Measurements from ENCODE around the gene HNRNPF.

The HNRNPF gene

DNA sequence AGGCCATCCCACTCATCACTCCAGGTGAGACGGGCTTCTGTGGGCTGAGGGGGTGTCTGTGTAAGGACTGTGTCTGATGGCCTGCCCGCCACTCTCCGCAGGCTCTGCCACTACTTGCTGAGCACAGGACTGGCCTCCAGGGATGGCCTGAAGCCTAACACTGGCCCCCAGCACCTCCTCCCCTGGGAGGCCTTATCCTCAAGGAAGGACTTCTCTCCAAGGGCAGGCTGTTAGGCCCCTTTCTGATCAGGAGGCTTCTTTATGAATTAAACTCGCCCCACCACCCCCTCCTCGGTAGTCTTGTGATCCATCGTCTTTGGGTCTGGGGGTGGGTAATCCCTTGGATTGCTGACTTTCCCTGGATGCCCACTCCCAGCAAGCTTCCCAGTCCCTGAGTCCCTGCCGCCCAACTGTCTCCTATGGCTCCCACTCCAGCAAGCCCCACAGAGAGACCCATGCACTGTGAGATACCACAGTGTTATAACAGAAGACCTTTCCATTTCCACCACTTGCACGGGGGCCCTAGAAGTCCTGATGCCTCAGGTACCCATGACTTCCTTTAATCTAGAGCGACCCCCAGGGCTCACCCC, 32.8 kb downstream of the HNRNPF start:
- DNase-seq (ENCODE audit: low read depth in 2 of 2): no peak

GRCh38 chr10:43375401-43376020, 33.5 kb downstream of the HNRNPF start:
- DNase-seq (ENCODE audit: low read depth in 2 of 2): no peak

DNA sequence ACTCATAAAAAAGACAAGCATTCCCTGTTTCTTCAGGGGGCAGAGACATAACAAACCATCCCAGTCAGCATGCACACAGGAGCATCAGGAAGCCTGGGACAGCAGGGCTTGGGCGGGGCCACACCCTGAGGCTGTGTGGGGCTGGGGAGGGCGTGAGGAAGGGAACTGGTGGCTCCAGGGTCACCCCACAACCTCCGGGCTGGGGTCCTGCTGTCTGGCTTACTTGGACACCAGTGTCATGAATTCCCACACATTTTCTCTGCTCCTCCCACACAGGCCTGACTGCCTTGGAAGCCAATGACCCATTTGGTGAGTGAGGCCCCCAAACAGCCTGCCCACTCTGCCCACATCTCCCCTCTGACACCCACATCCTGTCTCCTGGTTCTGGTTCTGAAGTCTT, 34.8 kb downstream of the HNRNPF start:
- DNase-seq (ENCODE audit: low read depth in 2 of 2): no peak

- DNase-seq (ENCODE audit: low read depth in 2 of 2): no peak
Observed at GRCh38 chr10:43373461-43373860, 35.5 kb downstream of the HNRNPF start.

DNA sequence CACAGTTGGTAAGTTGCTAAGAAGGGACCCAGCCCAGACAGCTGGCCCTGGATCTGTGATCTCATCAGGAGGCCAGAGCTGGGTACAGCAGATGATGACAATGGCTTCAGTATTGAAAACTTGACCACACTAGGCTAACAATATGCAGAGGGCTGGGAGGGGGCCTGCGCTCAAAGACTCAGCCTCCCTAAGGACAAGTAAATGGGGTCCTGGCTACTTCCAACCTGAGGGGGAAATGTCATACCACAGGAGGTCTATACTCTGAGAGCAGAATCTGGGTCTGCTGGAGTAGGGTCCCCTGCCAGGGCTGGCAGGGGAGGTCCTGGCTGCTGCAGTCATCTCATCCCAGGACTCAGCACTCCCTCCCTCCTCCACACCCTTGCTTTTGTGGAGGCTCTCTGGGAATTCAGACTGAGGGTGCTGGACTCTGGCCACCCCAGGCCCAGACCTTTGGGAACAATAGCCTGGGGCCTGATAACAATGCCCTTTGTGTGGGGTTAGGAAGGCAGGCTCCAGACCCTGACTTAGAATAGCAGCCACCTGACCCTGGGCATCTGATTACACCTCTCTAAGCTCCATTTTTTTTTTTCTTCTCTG, 36.1 kb downstream of the HNRNPF start:
- no peak for DNase-seq (ENCODE audit: low read depth in 2 of 2)

GRCh38 chr10:43371418-43371817, 37.6 kb downstream of the HNRNPF start, which contains the start of gene FXYD4:
FXYD4 (plus strand) TSS chr10:43371636; CDS start chr10:43373747, 2,111 bp downstream.
- DNase-seq (ENCODE audit: low read depth in 2 of 2): no peak

DNA sequence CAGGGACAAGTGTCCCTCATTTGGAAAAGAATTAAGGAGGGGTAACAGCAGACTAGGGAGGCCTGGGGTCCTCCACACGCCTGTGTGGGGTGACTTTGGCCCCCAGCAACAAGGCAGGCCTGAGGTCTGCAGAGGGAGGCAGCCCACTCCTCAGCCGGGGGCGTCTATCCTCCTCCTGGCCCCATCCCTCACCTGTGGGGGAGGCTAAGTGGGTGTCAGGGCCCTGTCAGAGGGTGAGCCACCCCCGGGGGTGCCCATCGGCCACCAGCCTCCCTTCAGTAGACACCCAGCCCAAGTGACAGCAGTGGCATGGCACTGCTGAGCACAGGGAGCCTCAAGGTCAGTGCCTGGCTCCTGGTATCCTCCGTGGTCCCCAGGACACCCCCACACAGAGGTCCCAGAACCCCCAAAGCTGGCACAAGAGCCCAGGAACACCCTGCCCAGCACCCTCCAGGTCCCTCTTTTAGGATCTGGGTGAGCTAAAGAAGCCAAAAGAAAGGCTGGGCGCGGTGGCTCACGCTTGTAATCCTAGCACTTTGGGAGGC, 38.2 kb downstream of the HNRNPF start:
- no peak for DNase-seq (ENCODE audit: low read depth in 2 of 2)

GRCh38 chr10:43369921-43370320, 39.1 kb downstream of the HNRNPF start:
- DNase-seq (ENCODE audit: low read depth in 2 of 2): no peak

- no peak for DNase-seq (ENCODE audit: low read depth in 2 of 2)
Observed at GRCh38 chr10:43365001-43365400, 44.0 kb downstream of the HNRNPF start.

DNA sequence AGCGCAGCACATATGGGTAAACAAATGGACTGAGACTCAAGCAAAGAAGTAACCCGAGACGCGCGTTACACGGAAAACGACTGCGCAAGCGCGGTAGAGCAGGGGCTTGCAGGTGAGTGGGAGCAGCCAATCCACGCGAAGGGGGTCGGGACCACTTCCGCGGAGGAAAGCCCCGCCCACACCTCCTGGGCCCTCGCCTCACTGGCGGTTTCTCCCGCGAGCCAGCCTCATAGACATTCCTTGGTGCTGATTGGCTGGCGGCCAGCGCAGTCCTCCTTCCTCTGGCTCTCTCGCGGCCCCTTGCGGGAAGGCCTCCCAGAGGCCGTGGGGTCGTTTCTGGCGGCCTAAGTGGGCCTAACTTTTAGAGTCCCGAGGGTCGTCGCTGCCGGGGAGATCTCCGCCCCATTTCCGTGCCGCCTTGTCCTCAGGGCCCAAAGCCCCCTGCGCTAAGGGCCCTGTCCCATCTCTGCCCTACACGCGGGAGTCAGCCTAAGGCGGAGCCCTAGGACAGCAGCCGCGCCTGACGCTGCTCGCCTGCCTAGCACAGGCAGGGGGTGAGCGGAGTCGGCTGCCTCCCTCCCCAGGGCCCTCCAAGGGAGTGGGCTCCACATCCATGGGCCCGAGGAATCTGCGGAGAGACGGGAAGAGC, 46.7 kb downstream of the HNRNPF start:
- peak; percentile 83 to 96 for DNase-seq (ENCODE audit: low read depth in 2 of 2)

- peak in 1 of 2 donors; percentile 18 for DNase-seq (ENCODE audit: low read depth in 2 of 2)
Observed at GRCh38 chr10:43361547-43362190, 47.3 kb downstream of the HNRNPF start.

DNA sequence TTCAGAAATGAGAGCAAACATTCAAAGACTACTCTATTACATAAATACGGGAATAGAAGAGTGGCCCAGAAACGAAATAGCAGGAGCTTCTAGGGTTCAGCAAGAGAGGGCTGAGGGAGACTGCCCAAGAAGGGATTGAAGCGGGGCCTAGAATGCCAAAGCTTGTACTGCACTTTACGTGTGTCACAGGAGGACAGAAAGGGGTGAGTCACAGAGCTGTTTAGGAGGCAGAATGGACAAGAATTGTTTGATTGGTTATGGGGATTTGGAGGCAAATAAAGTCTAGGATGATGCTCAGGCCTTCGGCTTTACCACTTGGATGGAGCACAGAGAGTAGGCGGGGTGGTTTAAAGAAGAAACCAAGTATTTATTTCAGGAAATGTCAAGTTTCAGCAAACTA, 48.9 kb downstream of the HNRNPF start:
- no peak for DNase-seq (ENCODE audit: low read depth in 2 of 2)

- no peak for DNase-seq (ENCODE audit: low read depth in 2 of 2)
Observed at GRCh38 chr10:43355749-43356371, 53.1 kb downstream of the HNRNPF start.

GRCh38 chr10:43354879-43355380, 54.1 kb downstream of the HNRNPF start:
- DNase-seq (ENCODE audit: low read depth in 2 of 2): no peak

GRCh38 chr10:43354330-43354635, 54.7 kb downstream of the HNRNPF start:
- no peak for DNase-seq (ENCODE audit: low read depth in 2 of 2)

- DNase-seq (ENCODE audit: low read depth in 2 of 2): no peak
Observed at GRCh38 chr10:43353495-43354329, 55.3 kb downstream of the HNRNPF start.

DNA sequence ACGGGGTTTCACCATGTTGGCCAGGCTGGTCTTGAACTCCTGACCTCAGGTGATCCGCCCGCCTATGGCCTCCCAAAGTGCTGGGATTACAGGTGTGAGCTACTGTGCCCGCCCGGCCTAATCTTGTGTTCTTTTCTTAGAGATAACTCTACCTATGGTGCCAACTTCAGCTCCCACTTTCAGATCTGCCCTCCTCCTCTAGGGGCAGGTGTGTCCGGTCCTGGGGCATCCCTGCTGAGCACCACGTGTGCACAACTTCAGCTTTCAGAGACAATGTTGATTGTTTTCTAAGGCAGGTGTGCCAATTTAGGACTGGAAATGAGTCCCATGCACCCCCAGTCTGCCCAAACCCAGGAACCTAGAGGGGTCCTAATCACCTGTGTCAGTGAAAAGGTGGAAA, 56.0 kb downstream of the HNRNPF start:
- no peak for DNase-seq (ENCODE audit: low read depth in 2 of 2)

DNA sequence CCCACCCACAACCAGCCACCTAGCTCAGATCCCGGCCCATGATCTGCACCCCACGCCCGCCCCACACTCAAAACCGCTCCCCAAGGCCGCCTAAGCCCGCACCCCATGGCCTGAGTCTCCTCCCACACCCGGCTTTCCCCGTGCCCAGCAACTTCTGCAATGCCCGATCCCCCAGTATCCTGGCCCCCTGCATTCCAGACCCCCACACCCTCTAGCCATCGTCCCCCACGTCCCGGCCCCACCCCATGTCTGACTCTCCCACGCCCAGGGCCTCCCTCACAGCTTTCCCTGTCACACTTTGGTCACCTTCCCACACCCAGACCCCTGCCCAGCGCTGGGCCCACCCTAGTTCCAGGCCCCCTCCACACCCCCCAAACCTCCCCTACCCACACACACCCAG, 57.7 kb downstream of the HNRNPF start:
- DNase-seq (ENCODE audit: low read depth in 2 of 2): no peak

- DNase-seq (ENCODE audit: low read depth in 2 of 2): no peak
Observed at GRCh38 chr10:43350686-43351085, 58.3 kb downstream of the HNRNPF start.

DNA sequence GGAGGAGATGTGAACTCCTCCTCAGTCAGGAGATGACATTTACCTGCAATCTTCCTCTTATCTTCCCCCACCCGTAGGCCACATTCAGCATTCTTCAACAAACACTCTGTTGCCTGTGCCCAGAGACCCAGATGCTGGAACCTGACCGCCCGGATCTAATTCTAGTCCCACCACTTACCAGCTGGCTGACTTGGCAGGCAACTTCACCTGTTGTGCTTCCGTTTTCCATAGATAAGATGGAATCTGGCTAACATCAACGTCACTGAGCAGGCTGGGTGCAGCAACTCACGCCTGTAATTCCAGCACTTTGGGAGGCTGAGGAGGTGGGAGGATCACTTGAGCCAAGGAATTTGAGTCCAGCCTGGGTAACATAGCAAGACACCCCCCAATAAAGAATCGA, 58.8 kb downstream of the HNRNPF start:
- no peak for DNase-seq (ENCODE audit: low read depth in 2 of 2)

Data from activated CD8-positive, alpha-beta memory T cell treated with anti-CD3 and anti-CD28 coated beads for 4 hours (primary cell).